ENCODE measurements around the gene PLCG2. TPM values are rescaled to one million over a fixed set of nuclear protein-coding genes. Genes with fewer than 3 reads are reported as not detected.

Gene PLCG2
- total RNA-seq, 1 donor from 2014 or later = 9.1 TPM

- H3K27ac Mint-ChIP-seq = no peak overlapping the region
- H3K36me3 Mint-ChIP-seq (ENCODE audit: insufficient read depth) = no peaks in the 10 kb centered on the region
- H3K27me3 Mint-ChIP-seq = peaks cover 7% of the 10 kb centered on the region
- no peaks in the 10 kb centered on the region for H3K9me3 Mint-ChIP-seq (ENCODE audit: low read depth)
- DNase-seq (ENCODE audit: low spot score, unreplicated experiment) = no peak
- peaks cover 3% of the 10 kb centered on the region for H3K4me1 Mint-ChIP-seq (ENCODE audit: low read depth)
- no peak overlapping the region for H3K4me3 Mint-ChIP-seq (ENCODE audit: low read depth)
- TF ChIP-seq, protein P1, sequence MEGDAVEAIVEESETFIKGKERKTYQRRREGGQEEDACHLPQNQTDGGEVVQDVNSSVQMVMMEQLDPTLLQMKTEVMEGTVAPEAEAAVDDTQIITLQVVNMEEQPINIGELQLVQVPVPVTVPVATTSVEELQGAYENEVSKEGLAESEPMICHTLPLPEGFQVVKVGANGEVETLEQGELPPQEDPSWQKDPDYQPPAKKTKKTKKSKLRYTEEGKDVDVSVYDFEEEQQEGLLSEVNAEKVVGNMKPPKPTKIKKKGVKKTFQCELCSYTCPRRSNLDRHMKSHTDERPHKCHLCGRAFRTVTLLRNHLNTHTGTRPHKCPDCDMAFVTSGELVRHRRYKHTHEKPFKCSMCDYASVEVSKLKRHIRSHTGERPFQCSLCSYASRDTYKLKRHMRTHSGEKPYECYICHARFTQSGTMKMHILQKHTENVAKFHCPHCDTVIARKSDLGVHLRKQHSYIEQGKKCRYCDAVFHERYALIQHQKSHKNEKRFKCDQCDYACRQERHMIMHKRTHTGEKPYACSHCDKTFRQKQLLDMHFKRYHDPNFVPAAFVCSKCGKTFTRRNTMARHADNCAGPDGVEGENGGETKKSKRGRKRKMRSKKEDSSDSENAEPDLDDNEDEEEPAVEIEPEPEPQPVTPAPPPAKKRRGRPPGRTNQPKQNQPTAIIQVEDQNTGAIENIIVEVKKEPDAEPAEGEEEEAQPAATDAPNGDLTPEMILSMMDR (IDR thresholded peaks at IDR 0.05; ENCODE audit: unreplicated experiment) = no peak
Measured at GRCh38 chr16:81792828-81793227, 13.7 kb downstream of the PLCG2 start.

GRCh38 chr16:81795193-81795592 lies 16.1 kb downstream of the PLCG2 start:
- Mint-ChIP-seq H3K27ac (no peak overlapping the region), H3K4me3 (ENCODE audit: low read depth) (no peak overlapping the region), H3K27me3 (peaks cover 7% of the 10 kb centered on the region), H3K36me3 (ENCODE audit: insufficient read depth) (no peaks in the 10 kb centered on the region), H3K4me1 (ENCODE audit: low read depth) (peaks cover 3% of the 10 kb centered on the region), H3K9me3 (ENCODE audit: low read depth) (no peaks in the 10 kb centered on the region)
- TF ChIP-seq, protein P1 (IDR thresholded peaks at IDR 0.05; ENCODE audit: unreplicated experiment) = no peak
- no peak for DNase-seq (ENCODE audit: low spot score, unreplicated experiment)

DNA sequence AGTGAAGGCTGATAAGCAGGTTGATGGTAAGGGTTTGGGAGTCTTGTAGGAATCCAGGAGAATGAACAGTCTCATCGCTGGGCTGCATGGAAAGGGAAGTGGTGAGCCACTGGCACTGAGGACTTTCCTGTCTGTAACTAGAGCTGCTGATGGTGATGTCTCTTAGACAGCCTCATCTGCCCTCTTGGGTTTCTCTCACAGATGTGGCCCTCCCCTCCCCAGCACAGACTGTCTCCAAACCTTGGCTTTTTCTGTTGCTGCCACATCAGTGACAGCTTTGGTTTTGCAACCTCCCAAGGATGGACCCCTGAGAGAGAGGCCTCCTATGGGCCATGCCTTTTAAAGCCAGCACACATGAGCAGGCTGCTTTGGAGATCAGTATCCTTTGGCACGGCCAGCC lies 16.9 kb downstream of the PLCG2 start:
- Mint-ChIP-seq H3K27me3 (peaks cover 4% of the 10 kb centered on the region), H3K27ac (no peak overlapping the region), H3K4me1 (ENCODE audit: low read depth) (peaks cover 1% of the 10 kb centered on the region), H3K36me3 (ENCODE audit: insufficient read depth) (no peaks in the 10 kb centered on the region), H3K9me3 (ENCODE audit: low read depth) (no peaks in the 10 kb centered on the region), H3K4me3 (ENCODE audit: low read depth) (no peak overlapping the region)
- no peak for DNase-seq (ENCODE audit: low spot score, unreplicated experiment)
- TF ChIP-seq, protein P1 (IDR thresholded peaks at IDR 0.05; ENCODE audit: unreplicated experiment) = no peak

- H3K4me3 Mint-ChIP-seq (ENCODE audit: low read depth) = no peak overlapping the region
- no peaks in the 10 kb centered on the region for H3K9me3 Mint-ChIP-seq (ENCODE audit: low read depth)
- H3K27ac Mint-ChIP-seq = no peak overlapping the region
- no peaks in the 10 kb centered on the region for H3K4me1 Mint-ChIP-seq (ENCODE audit: low read depth)
- no peaks in the 10 kb centered on the region for H3K36me3 Mint-ChIP-seq (ENCODE audit: insufficient read depth)
- peaks cover 4% of the 10 kb centered on the region for H3K27me3 Mint-ChIP-seq
- TF ChIP-seq, protein P1 (IDR thresholded peaks at IDR 0.05; ENCODE audit: unreplicated experiment) = no peak
- DNase-seq (ENCODE audit: low spot score, unreplicated experiment) = no peak
Measured at GRCh38 chr16:81796583-81797346, 17.7 kb downstream of the PLCG2 start.

- Mint-ChIP-seq H3K27me3 (peaks cover 4% of the 10 kb centered on the region), H3K36me3 (ENCODE audit: insufficient read depth) (no peaks in the 10 kb centered on the region), H3K4me3 (ENCODE audit: low read depth) (no peak overlapping the region), H3K27ac (no peak overlapping the region), H3K9me3 (ENCODE audit: low read depth) (no peaks in the 10 kb centered on the region), H3K4me1 (ENCODE audit: low read depth) (no peaks in the 10 kb centered on the region)
- no peak for DNase-seq (ENCODE audit: low spot score, unreplicated experiment)
- TF ChIP-seq, protein P1 (IDR thresholded peaks at IDR 0.05; ENCODE audit: unreplicated experiment) = no peak
Measured at GRCh38 chr16:81797443-81797842, 18.4 kb downstream of the PLCG2 start.

All from progenitor cell of endocrine pancreas (in vitro differentiated cells).